ENCODE data around the gene BANK1. TPM values are rescaled to one million over a fixed set of nuclear protein-coding genes. Genes with fewer than 3 reads are reported as not detected.

The BANK1 gene
- total and polyA plus RNA-seq, 2 of the 8 experiments (the other 6 are each of a cell fraction or from before 2014, with no cell fraction given) = 0.59 to 0.93 TPM

DNA sequence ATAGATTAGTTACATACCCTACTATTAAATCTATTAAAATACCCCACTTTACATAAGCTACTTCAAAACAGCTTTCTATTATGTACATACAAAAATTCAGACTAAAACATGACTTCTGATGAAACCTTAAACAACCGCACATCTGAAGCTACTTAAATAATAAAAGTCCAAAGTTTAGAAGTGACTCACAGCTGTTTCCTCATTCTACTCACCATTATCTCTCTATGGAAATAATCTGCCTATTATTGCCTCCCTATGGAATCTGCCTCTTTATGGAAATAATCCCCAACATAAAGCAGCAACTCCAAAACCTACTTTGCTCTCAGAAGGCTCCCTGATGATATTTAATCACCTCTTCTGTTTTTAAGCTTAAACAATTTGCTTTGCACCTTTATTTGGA is 15.7 kb upstream of the BANK1 start (continued):
- TF ChIP-seq CHD7 (IDR thresholded peaks at IDR 0.05; ENCODE audit: insufficient replicate concordance, low read length) = no peak
